ENCODE measurements around the gene GPSM3.

GPSM3 gene

GRCh38 chr6:32177788-32178546 lies 14.5 kb downstream of the GPSM3 start, which contains the start of gene RNF5:
TSS of gene RNF5 (plus strand) at chr6:32178405. CDS start at chr6:32178512, 107 bp downstream.
- TF ChIP-seq CTCF (IDR thresholded peaks at IDR 0.05; ENCODE audit: insufficient read depth, low read length, poor library complexity, severe bottlenecking): no peak
- Histone ChIP-seq H3K36me3 (ENCODE audit: control insufficient read depth, insufficient read depth, low read length) (peaks cover 14% of the 10 kb centered on the region), H3K4me3 (replicated peaks; ENCODE audit: low read depth, low read length) (peak within 1 kb of the TSS; percentile 92), H3K27me3 (replicated peaks; ENCODE audit: control insufficient read depth, insufficient read depth, low read length) (no peaks in the 10 kb centered on the region)
- peak; percentile 99 for DNase-seq (ENCODE audit: extremely low read depth, insufficient read length)

- peaks cover 9% of the 10 kb centered on the region; the same call in 1 of the 2 replicates for H3K36me3 ChIP-seq (ENCODE audit: control insufficient read depth, insufficient read depth, low read length)
- DNase-seq (ENCODE audit: extremely low read depth, insufficient read length): no peak
- H3K4me3 ChIP-seq (replicated peaks; ENCODE audit: low read depth, low read length): peak overlapping the region; percentile 92
- TF ChIP-seq CTCF (IDR thresholded peaks at IDR 0.05; ENCODE audit: insufficient read depth, low read length, poor library complexity, severe bottlenecking): no peak
- no peaks in the 10 kb centered on the region for H3K27me3 ChIP-seq (replicated peaks; ENCODE audit: control insufficient read depth, insufficient read depth, low read length)
Measured at GRCh38 chr6:32177183-32177787, 15.2 kb downstream of the GPSM3 start.

- Histone ChIP-seq H3K27me3 (replicated peaks; ENCODE audit: control insufficient read depth, insufficient read depth, low read length) (no peaks in the 10 kb centered on the region), H3K36me3 (ENCODE audit: control insufficient read depth, insufficient read depth, low read length) (peaks cover 7% of the 10 kb centered on the region; the same call in 1 of the 2 replicates), H3K4me3 (replicated peaks; ENCODE audit: low read depth, low read length) (peak overlapping the region; percentile 92)
- TF ChIP-seq CTCF (IDR thresholded peaks at IDR 0.05; ENCODE audit: insufficient read depth, low read length, poor library complexity, severe bottlenecking): no peak
- DNase-seq (ENCODE audit: extremely low read depth, insufficient read length): no peak
Measured at GRCh38 chr6:32176476-32177182, 15.8 kb downstream of the GPSM3 start.

GRCh38 chr6:32175711-32176475 lies 16.6 kb downstream of the GPSM3 start, which contains the start of gene AGPAT1:
TSS of gene AGPAT1 (minus strand) at chr6:32176084. CDS start at chr6:32171496, 4,588 bp downstream.
- Histone ChIP-seq H3K27me3 (replicated peaks; ENCODE audit: control insufficient read depth, insufficient read depth, low read length) (no peaks in the 10 kb centered on the region), H3K4me3 (replicated peaks; ENCODE audit: low read depth, low read length) (peak within 1 kb of the TSS; percentile 92), H3K36me3 (ENCODE audit: control insufficient read depth, insufficient read depth, low read length) (peaks cover 6% of the 10 kb centered on the region)
- DNase-seq (ENCODE audit: extremely low read depth, insufficient read length): peak; percentile 90
- no peak for TF ChIP-seq CTCF (IDR thresholded peaks at IDR 0.05; ENCODE audit: insufficient read depth, low read length, poor library complexity, severe bottlenecking)

- DNase-seq (ENCODE audit: extremely low read depth, insufficient read length): no peak
- TF ChIP-seq CTCF (IDR thresholded peaks at IDR 0.05; ENCODE audit: insufficient read depth, low read length, poor library complexity, severe bottlenecking): no peak
- Histone ChIP-seq H3K4me3 (replicated peaks; ENCODE audit: low read depth, low read length) (peak overlapping the region; percentile 92), H3K27me3 (replicated peaks; ENCODE audit: control insufficient read depth, insufficient read depth, low read length) (no peaks in the 10 kb centered on the region), H3K36me3 (ENCODE audit: control insufficient read depth, insufficient read depth, low read length) (peaks cover 8% of the 10 kb centered on the region)
Measured at GRCh38 chr6:32175322-32175710, 17.1 kb downstream of the GPSM3 start.

Measured in GM06990 (cell line).